ENCODE measurements around the gene LRRC53.

Gene LRRC53

DNA sequence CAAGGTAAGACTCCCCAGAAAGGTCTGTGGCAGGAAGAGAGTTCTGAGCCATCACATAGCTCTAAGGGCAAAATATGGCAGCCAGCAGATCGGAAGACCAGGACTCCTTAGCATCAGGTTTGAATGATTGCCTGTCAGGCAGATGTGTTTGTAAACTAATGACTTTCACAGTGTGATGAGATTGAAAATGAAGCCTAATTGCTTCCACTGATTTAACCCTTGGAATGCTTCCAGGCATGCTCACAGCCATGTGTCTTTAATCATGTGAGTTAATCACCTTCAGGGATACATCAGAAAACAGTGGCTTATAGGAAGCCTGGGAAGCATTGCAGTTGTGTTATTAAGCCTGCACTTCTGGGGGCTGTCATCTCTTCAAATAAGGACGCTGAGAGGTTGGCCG lies 82.8 kb downstream of the LRRC53 start:
- no peak for DNase-seq

DNA sequence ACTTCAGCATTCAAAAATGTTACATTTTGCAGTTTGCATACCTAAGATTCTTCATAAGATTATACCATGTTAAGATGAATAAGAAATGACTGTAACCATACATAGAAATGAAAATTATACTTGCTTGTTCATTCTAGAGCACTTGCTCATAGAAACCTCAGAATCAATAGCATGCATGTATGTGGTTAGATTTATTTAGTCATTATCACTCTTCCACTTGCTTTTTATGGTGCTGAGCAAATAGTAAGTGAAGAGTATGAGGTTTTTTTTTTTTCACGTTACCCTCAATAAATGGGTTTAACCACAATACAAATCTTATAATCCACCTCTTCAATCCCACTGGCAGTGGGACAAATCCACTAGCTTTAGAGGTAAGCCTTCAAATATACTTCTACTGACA lies 84.7 kb downstream of the LRRC53 start:
- DNase-seq: no peak

DNA sequence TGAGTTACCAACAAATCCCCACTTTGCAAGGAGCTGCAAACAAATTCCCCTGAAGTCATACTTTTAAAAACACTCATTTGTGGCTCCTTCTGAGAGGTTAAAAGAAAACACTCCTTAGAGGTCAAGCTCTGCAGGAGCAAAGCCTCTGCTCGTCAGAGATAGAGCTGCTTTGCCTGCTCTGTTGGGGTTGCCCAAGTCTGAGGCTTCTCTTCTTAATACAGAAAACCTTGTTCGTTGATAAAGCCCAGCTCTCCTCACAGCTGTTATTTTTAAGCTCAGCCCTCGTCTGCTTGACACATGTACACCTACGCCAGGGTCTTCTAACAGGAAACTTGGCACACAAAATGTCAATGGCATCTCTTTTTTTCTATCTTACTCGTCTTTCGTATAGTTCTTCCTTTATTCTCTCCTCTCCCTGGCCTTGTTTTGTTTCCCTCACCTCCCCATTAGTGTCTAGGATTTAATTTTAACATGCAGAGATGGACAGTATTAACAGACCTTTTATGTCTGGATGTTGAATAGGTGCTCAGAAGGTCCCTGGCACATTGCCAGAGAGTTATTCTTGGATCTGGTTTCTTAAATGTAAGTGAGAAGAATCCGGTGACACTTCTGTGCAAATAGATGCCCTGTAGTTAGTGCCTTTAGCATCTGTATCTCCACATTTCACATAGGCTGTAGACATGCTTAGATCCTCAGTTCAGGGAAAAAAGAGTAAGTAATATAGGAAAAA lies 86.0 kb downstream of the LRRC53 start:
- no peak for DNase-seq

DNA sequence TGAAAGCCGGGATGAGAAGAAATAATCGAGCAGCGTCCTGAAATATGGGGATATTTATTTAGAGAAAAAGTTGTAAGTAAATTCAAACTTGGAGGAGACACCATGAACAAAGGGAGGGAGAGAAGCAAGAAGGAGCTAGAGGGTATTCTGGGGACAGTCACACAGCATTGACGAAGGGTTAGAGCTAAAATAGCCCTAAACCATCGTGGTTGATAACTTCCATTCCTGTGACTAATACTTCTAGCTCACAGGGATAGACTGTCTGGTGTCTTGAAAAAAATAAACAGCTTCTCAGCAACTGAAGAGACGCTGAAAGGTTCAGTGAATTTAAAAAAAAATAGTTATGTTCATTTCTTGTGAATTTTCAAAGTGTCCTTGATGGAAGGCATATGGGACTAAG lies 86.7 kb downstream of the LRRC53 start:
- DNase-seq: no peak

DNA sequence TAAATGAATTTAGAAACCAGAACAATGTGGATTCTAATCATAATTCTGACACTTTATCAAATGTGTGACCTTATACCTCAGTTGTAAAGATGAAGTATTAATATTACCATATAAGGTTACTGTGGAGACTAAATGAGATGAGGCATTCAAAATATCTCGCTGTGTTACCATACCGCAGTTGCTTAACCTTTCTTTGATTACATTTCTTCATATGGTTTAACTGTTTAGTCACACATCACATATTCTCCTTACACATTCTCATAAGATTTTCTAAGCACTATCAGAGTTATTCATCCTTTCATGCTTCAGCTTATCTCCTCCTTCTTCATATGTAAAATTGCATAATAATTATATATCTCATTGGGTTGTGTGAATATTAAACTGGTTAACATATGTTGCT lies 88.9 kb downstream of the LRRC53 start:
- DNase-seq: no peak

DNA sequence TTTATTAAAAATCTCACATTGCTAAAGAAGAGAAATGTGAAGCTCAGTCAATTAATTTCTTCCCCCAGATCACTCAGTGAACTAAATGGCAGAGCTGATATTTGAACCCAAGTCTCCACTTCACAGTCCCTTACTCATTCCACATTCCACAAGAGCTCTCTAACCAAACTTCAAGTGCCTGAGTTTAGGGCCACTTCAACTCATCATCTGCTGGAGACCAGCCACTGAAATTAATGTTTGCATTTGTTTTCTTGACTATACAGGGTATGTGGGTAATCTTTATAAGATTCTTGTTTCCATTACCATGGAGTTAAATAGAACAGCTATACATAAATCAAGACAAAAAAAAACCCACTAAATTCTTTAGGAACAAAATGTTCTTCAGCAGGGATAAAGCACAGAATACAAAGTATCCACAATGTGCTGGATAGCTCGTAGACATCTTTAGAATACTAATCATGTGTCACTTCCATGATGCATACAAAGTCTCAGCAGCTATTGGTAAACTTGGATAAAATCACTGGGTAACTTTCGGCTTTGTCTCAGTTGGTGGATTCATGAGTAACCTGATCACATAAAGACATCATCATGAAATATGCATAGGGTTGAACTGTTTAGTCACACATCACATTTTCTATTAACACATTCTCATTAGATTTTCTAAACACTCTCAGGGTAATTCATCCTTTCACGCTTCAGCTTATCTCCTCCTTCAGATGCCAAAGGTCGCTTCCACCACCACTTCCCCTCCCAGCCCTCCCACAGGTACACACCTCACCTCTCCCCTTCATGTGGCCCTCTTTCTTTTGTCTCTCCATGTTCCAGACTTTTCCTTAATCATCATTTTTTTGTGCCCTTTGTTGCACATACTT lies 89.8 kb downstream of the LRRC53 start:
- no peak for DNase-seq

DNA sequence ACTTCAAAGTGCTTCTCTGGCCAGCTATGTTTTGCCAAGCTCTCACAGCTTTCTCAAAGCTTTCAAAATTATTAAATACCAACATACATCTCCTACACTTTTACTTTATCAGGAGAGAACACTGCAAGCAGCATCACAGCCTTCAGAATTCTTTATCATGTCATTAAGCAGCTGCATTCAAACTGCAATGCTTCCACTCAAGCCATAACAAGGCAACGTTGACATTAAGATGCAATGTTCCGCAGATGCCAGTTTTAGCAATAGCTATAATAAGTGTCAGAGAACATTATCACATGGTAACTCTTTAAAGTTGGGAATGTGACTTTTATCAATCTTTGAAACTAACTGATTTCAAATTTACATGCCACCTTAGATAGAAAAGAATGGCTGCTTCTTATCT lies 91.9 kb downstream of the LRRC53 start:
- no peak for DNase-seq

Data from AML-193 (cell line).